Measurements from ENCODE around the gene ABLIM1. TPM values are rescaled to one million over a fixed set of nuclear protein-coding genes. Genes with fewer than 3 reads are reported as not detected.
A peak's percentile ranks its signal among the peaks of the same experiment; 100 is the strongest.

Gene ABLIM1
- total RNA-seq, 4 donors from 2014 or later, result 122 to 257 (median 138) TPM

DNA sequence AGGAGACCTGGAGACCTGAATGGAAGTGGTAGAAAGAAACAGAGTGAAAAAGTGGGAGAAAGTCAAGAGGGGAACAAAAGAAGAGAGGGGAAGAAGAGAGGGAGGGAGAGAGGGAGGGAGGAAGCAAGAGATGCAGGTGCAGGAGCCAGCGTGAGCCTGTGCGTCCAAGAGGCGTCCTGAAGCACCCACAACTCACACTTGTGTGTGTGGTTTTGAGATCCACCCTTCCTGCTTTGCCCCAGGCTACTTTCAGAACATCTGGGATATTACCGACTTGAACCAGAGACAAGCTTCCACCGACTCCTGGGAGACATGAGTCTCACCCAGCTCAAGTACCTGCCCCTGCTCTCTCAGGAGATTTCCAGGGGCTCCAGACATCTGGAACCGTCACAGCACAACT lies 263.5 kb downstream of the ABLIM1 start:
- DNase-seq (ENCODE audit: low spot score) (no peak), ATAC-seq (ENCODE audit: low FRiP score) (no peak)
- TF ChIP-seq, protein P1, sequence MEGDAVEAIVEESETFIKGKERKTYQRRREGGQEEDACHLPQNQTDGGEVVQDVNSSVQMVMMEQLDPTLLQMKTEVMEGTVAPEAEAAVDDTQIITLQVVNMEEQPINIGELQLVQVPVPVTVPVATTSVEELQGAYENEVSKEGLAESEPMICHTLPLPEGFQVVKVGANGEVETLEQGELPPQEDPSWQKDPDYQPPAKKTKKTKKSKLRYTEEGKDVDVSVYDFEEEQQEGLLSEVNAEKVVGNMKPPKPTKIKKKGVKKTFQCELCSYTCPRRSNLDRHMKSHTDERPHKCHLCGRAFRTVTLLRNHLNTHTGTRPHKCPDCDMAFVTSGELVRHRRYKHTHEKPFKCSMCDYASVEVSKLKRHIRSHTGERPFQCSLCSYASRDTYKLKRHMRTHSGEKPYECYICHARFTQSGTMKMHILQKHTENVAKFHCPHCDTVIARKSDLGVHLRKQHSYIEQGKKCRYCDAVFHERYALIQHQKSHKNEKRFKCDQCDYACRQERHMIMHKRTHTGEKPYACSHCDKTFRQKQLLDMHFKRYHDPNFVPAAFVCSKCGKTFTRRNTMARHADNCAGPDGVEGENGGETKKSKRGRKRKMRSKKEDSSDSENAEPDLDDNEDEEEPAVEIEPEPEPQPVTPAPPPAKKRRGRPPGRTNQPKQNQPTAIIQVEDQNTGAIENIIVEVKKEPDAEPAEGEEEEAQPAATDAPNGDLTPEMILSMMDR (IDR thresholded peaks at IDR 0.05), result no peak

DNA sequence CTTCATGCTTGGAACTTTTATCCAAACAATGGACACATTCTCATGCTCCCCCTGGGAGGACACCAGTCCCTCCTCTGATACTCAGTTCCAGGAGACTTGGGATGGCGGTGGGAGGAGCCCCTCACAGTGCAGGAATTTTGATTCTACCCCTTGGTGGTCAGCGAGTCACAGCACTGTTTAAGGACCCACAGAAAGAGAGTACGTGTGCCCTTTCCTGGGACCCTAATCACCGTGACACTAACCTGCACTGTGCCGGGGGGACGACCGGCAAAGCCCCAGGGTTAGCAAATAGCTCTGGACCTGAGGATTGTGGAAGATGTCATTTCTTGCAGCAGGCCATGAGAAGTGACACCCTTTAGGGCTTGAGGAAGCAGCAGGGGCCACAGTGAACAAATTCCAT lies 264.2 kb downstream of the ABLIM1 start:
- DNase-seq (ENCODE audit: low spot score), result no peak
- TF ChIP-seq, protein P1 (IDR thresholded peaks at IDR 0.05), result no peak
- ATAC-seq (ENCODE audit: low FRiP score), result no peak

DNA sequence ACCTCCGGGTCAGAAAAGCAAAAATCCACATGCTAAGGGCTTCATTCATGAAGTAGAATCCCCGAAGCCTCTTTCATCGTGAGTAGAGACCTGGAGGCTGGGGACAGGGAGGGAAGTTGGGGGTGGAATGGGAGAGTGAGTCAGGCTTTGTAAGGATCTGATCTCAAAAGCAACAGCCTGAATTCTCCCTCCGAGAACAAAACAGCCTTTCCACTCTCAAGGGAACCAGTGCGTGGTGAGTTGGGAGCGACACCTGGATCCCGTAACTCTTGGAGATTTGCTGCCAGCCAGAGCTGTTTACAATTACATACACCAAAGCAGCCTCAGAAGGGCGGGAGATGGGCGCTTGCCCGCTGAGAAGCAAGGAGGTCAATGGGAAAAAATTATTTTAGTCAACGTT lies 264.6 kb downstream of the ABLIM1 start:
- ATAC-seq (ENCODE audit: low FRiP score) (no peak), DNase-seq (ENCODE audit: low spot score) (no peak)
- TF ChIP-seq, protein P1 (IDR thresholded peaks at IDR 0.05), result no peak

- ATAC-seq (ENCODE audit: low FRiP score) (no peak), DNase-seq (ENCODE audit: low spot score) (no peak)
- TF ChIP-seq, protein P1 (IDR thresholded peaks at IDR 0.05), result no peak
Observed at GRCh38 chr10:114392112-114392835, 265.8 kb downstream of the ABLIM1 start.

DNA sequence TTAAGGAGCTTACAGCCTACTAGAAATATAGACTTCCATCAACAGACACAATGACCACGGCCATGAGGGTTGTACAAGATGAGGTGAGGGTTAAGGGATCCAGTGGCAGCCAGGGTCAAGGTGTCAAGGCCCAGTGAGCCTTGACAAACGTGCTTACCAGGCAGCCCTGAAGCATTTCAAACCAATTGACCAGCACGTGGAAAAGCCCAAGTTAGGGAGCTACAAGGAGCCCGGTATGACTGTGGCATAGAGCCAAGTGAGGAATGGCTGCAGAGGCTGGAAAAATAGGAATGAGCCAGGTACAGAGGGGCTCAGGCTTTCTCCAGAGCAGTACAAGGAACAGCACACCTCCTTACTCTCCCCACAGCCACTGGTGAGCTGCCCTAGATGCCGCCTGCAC lies 266.5 kb downstream of the ABLIM1 start:
- TF ChIP-seq, protein P1 (IDR thresholded peaks at IDR 0.05), result no peak
- no peak for ATAC-seq (ENCODE audit: low FRiP score)
- no peak for DNase-seq (ENCODE audit: low spot score)

DNA sequence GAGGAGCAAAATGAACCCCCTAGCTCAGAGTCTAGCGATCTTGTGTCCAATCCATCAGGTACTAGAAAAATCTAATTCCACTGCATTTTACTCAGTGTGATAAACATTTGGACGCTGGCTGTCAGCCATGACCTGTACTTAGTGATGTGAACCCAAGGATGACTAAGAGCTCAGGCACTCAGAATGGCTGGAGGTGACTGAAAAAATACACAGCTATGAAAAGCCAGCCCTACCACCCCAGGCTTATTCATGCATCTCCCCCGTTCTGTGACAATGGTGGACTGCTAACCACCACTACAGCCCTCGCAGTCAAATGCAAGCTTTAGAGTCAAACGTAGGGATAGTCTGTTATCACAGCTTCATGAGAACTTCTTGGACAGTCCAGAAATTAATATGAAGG lies 268.6 kb downstream of the ABLIM1 start:
- ATAC-seq (ENCODE audit: low FRiP score) (peak; percentile 79), DNase-seq (ENCODE audit: low spot score) (peak; percentile 44)
- TF ChIP-seq, protein P1 (IDR thresholded peaks at IDR 0.05), result no peak

DNA sequence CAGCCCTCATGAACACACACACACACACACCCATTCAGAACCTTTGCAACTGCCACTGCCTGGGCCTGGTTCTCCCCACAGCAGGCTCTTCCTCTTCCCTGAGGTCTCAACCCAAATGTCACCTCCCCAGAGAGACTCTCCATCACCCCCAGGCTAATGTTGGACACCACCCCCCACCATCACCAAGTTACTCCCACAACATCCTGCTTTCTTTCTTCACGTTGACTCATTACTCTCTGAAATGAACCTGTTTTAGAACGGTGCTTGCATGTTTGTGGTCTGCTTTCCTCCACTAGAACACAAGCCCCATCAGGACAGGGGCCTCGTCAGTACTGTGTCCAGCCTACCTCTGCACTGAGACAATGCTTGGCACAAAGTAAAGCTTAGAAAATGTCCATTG lies 269.8 kb downstream of the ABLIM1 start:
- ATAC-seq (ENCODE audit: low FRiP score), result no peak
- no peak for DNase-seq (ENCODE audit: low spot score)
- TF ChIP-seq, protein P1 (IDR thresholded peaks at IDR 0.05), result no peak

All from omental fat pad (tissue), 4 donors.